OCI-LY1 (cell line): ENCODE measurements around the gene ATP6V0E1.

ENCODE experiments used
- EZH2 ChIP-seq: fragments of 200-600 bp; sonication (generic), shearing (Covaris generic); IDR thresholded peaks from 2 replicates; pipeline ENCODE4 v1.8.0; 2017; ENCODE audit warnings: borderline replicate concordance, mixed run types, mild to moderate bottlenecking, antibody characterized with exemption, low read length, moderate library complexity, mixed read lengths
- TF ChIP-seq, protein P1 (sequence below): fragments of 200-600 bp; sonication (generic), shearing (Covaris generic); IDR thresholded peaks from 2 replicates; pipeline ENCODE4 v1.5.1; 2017; ENCODE audit warnings: mild to moderate bottlenecking, antibody characterized with exemption, low read length, moderate library complexity, mixed read lengths

DNA sequence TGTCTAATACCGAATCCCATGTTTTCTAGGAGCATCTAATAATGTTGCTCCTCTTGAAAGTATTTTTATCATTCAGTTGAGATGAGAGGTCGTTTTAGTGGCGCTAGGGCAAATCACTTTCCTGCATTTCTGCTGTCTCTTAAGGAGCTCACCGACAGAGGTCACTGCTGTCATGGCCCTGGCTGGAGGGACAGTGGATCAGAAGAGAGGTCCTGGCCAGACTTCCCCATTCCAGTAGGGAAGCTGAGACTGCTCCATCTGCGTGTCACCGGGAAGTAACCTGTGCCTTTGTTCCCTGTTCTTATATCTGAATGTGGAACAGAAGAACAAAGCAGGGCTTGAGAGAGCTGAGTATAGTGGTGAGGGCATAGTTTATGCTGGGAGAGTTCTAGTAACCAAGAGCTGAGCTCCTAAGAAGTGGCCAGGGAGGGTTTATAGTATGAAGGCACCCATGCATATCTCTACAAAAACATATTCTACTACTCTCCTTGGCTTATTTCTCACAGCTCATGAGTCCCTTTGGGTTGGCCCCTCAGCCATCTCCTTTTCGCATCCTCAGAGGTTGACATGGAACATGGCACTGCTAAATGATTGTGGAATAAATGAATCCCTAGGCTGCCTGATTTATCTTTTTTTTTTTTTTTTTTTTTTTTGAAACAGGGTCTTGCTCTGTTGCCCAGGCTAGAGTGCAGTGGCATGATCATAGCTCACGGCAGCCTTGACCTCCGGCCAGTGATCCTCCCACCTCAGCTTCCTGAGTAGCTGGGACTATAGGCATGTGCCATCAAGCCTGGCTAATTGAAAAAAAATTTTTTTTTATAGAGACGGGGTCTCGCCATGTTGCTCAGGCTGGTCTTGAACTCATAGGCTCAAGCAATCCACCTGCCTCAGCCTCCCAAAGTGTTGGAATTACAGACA lies 27.2 kb downstream of the ATP6V0E1 start:
- TF ChIP-seq, protein P1, sequence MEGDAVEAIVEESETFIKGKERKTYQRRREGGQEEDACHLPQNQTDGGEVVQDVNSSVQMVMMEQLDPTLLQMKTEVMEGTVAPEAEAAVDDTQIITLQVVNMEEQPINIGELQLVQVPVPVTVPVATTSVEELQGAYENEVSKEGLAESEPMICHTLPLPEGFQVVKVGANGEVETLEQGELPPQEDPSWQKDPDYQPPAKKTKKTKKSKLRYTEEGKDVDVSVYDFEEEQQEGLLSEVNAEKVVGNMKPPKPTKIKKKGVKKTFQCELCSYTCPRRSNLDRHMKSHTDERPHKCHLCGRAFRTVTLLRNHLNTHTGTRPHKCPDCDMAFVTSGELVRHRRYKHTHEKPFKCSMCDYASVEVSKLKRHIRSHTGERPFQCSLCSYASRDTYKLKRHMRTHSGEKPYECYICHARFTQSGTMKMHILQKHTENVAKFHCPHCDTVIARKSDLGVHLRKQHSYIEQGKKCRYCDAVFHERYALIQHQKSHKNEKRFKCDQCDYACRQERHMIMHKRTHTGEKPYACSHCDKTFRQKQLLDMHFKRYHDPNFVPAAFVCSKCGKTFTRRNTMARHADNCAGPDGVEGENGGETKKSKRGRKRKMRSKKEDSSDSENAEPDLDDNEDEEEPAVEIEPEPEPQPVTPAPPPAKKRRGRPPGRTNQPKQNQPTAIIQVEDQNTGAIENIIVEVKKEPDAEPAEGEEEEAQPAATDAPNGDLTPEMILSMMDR = no peak
- no peak for TF ChIP-seq EZH2
